Endothelial cell (in vitro differentiated cells): ENCODE results near the gene AARS2. TPM values are rescaled to one million over a fixed set of nuclear protein-coding genes. Genes with fewer than 3 reads are reported as not detected.

ENCODE experiments used
- DNase-seq: peaks from one replicate; pipeline ENCODE4 v3.0.0; 2021; ENCODE audit warnings: low spot score
- H3K27ac Mint-ChIP-seq: one replicate; pipeline ENCODE4 v1.8.0; 2021; ENCODE audit warnings: mixed read lengths, inconsistent platforms; ENCODE audit not compliant: unreplicated experiment
- H3K27me3 Mint-ChIP-seq: one replicate; pipeline ENCODE4 v1.8.0; 2021; ENCODE audit warnings: mild to moderate bottlenecking, moderate library complexity, mixed read lengths, inconsistent platforms; ENCODE audit not compliant: unreplicated experiment
- H3K36me3 Mint-ChIP-seq: one replicate; pipeline ENCODE4 v1.8.0; 2021; ENCODE audit warnings: mild to moderate bottlenecking, low read depth, mixed read lengths, inconsistent platforms; ENCODE audit not compliant: unreplicated experiment
- H3K4me1 Mint-ChIP-seq: one replicate; pipeline ENCODE4 v1.8.0; 2021; ENCODE audit warnings: mild to moderate bottlenecking, mixed read lengths, inconsistent platforms; ENCODE audit not compliant: unreplicated experiment
- H3K4me3 Mint-ChIP-seq: one replicate; pipeline ENCODE4 v1.8.0; 2021; ENCODE audit warnings: mild to moderate bottlenecking, mixed read lengths, inconsistent platforms; ENCODE audit not compliant: unreplicated experiment
- H3K9me3 Mint-ChIP-seq: one replicate; pipeline ENCODE4 v1.8.0; 2021; ENCODE audit warnings: mixed read lengths, inconsistent platforms; ENCODE audit not compliant: unreplicated experiment
- CTCF ChIP-seq: fragments of 200-600 bp; sonication (generic); IDR thresholded peaks from one replicate; pipeline ENCODE4 v1.5.0; 2021; ENCODE audit warnings: antibody characterized with exemption; ENCODE audit not compliant: unreplicated experiment
- total RNA-seq: library from RNA; stranded (reverse); fragmentation: NEBNext Ultra II Directional; extraction: Animal tissue kit (Norgen Biotek cat#: 25700); gene quantifications from one replicate; pipeline ENCODE4 v1.2.1, GENCODE V29; 2021; ENCODE audit not compliant: unreplicated experiment

AARS2 gene
- total RNA-seq, 1 donor from 2014 or later = 16.0 TPM

- Mint-ChIP-seq H3K27ac (peak overlapping the region; percentile 13), H3K9me3 (no peaks in the 10 kb centered on the region), H3K27me3 (peaks cover 7% of the 10 kb centered on the region), H3K4me1 (peaks cover 37% of the 10 kb centered on the region), H3K36me3 (peaks cover 14% of the 10 kb centered on the region), H3K4me3 (peak overlapping the region; percentile 96)
- no peak for TF ChIP-seq CTCF
- no peak for DNase-seq
Measured at GRCh38 chr6:44262467-44263353, 50.4 kb downstream of the AARS2 start.

GRCh38 chr6:44261581-44261980 is 51.6 kb downstream of the AARS2 start:
- no peak overlapping the region for H3K4me3 Mint-ChIP-seq
- H3K4me1 Mint-ChIP-seq = peaks cover 40% of the 10 kb centered on the region
- TF ChIP-seq CTCF = no peak
- peaks cover 9% of the 10 kb centered on the region for H3K27me3 Mint-ChIP-seq
- H3K27ac Mint-ChIP-seq = no peak overlapping the region
- no peaks in the 10 kb centered on the region for H3K9me3 Mint-ChIP-seq
- peaks cover 17% of the 10 kb centered on the region for H3K36me3 Mint-ChIP-seq
- no peak for DNase-seq

GRCh38 chr6:44260451-44261297 is 52.5 kb downstream of the AARS2 start:
- Mint-ChIP-seq H3K27me3 (peaks cover 13% of the 10 kb centered on the region), H3K36me3 (peaks cover 23% of the 10 kb centered on the region), H3K9me3 (no peaks in the 10 kb centered on the region), H3K4me3 (peak overlapping the region; percentile 13), H3K4me1 (peaks cover 49% of the 10 kb centered on the region), H3K27ac (peak overlapping the region; percentile 49)
- no peak for TF ChIP-seq CTCF
- DNase-seq = no peak

GRCh38 chr6:44260011-44260410 is 53.1 kb downstream of the AARS2 start:
- Mint-ChIP-seq H3K36me3 (peaks cover 30% of the 10 kb centered on the region), H3K4me1 (peaks cover 56% of the 10 kb centered on the region), H3K9me3 (no peaks in the 10 kb centered on the region), H3K27me3 (peaks cover 15% of the 10 kb centered on the region), H3K4me3 (no peak overlapping the region), H3K27ac (no peak overlapping the region)
- no peak for TF ChIP-seq CTCF
- DNase-seq = no peak

GRCh38 chr6:44258921-44259320 is 54.2 kb downstream of the AARS2 start:
- peaks cover 14% of the 10 kb centered on the region for H3K27me3 Mint-ChIP-seq
- H3K4me1 Mint-ChIP-seq = peaks cover 52% of the 10 kb centered on the region
- H3K36me3 Mint-ChIP-seq = peaks cover 38% of the 10 kb centered on the region
- no peak for TF ChIP-seq CTCF
- no peak for DNase-seq
- H3K27ac Mint-ChIP-seq = no peak overlapping the region
- H3K4me3 Mint-ChIP-seq = peak overlapping the region; percentile 92
- H3K9me3 Mint-ChIP-seq = no peaks in the 10 kb centered on the region
